GM10248 (cell line): ENCODE measurements around the gene EPHB3.

Source experiments
- CTCF ChIA-PET: fragments of 300-600 bp; sonication (Branson Sonifier 250); formaldehyde crosslinking; extraction: SDS; loops from one replicate; lab custom pipeline; 2021; ENCODE audit warnings: antibody characterized with exemption; lab: Yijun Ruan, JAX
- POLR2A ChIA-PET: fragments of 350-650 bp; sonication (Branson Sonifier 250); formaldehyde crosslinking; extraction: SDS; loops from one replicate; lab custom pipeline; 2020; ENCODE audit warnings: antibody characterized with exemption; lab: Yijun Ruan, JAX
- DNase-seq: peaks from one replicate; pipeline ENCODE4 v3.0.0; 2012; ENCODE audit errors: extremely low spot score
- CTCF ChIP-seq: IDR thresholded peaks from 2 replicates; pipeline ENCODE4 v1.5.1; 2012; ENCODE audit warnings: mild to moderate bottlenecking, low read depth; ENCODE audit errors: extremely low read depth, missing control alignments, control extremely low read depth

The EPHB3 gene

GRCh38 chr3:184576457-184577240, 15.1 kb downstream of the EPHB3 start:
- ChIA-PET CTCF (interaction anchor here (1.5 to 3.7 kb wide), 2 partner anchors 15 to 61 kb away, joined by 3 to 22 read pairs; partner anchors contain the start of gene EPHB3), POLR2A (interaction anchor here (0.6 kb wide), 1 partner anchor 37 kb away, joined by 5 read pairs; no protein-coding TSS in a partner anchor)
- no peak for TF ChIP-seq CTCF
- no peak for DNase-seq

- ChIA-PET POLR2A (no interaction called here), CTCF (interaction anchor here (1.2 to 1.5 kb wide), 2 partner anchors 9 to 60 kb away, joined by 3 read pairs; no protein-coding TSS in a partner anchor)
- DNase-seq = no peak
These were observed 16.0 kb downstream of the EPHB3 start for GRCh38 chr3:184577546-184577945.

GRCh38 chr3:184578218-184578617, 16.6 kb downstream of the EPHB3 start:
- no peak for TF ChIP-seq CTCF
- POLR2A ChIA-PET = no interaction called here
- DNase-seq = no peak
- CTCF ChIA-PET = interaction anchor here (1.2 kb wide), 1 partner anchor 8 kb away, joined by 3 read pairs; no protein-coding TSS in a partner anchor

More at GRCh38 chr3:184577546-184577945, 16.0 kb downstream of the EPHB3 start:
- TF ChIP-seq CTCF = no peak

- TF ChIP-seq CTCF = no peak
- ChIA-PET CTCF (interaction anchor here (1.0 kb wide), 1 partner anchor 17 kb away, joined by 3 read pairs; the partner anchor contains the start of gene EPHB3), POLR2A (no interaction called here)
- no peak for DNase-seq
These were observed 17.2 kb downstream of the EPHB3 start for GRCh38 chr3:184578822-184579221.

- TF ChIP-seq CTCF = no peak
- ChIA-PET POLR2A (no interaction called here), CTCF (interaction anchor here (1.0 kb wide), 1 partner anchor 18 kb away, joined by 3 read pairs; the partner anchor contains the start of gene EPHB3)
- no peak for DNase-seq
These were observed 17.9 kb downstream of the EPHB3 start for GRCh38 chr3:184579513-184579912.

- no peak for DNase-seq
- POLR2A ChIA-PET = no interaction called here
- TF ChIP-seq CTCF = no peak
- CTCF ChIA-PET = no interaction called here
These were observed 18.8 kb downstream of the EPHB3 start for GRCh38 chr3:184580376-184580775.
